IMR-90 (cell line): ENCODE results near the gene BRME1. TPM values are rescaled to one million over a fixed set of nuclear protein-coding genes. Genes with fewer than 3 reads are reported as not detected.
A peak's percentile ranks its signal among the peaks of the same experiment; 100 is the strongest.

Experiments
- ATAC-seq: fragments of 200-7000 bp; cut with Tn5 transposase; 2 replicates; pipeline ENCODE4 v1.9.1; 2020; ENCODE audit warnings: low read depth, mild to moderate bottlenecking, moderate library complexity
- BruUV-seq: library from RNA; stranded (reverse); fragments of 400-500 nt; replicated peaks from 2 replicates; lab custom pipeline; 2021; lab: Mats Ljungman, UMichigan
- CTCF ChIA-PET: fragments of 300-600 bp; formaldehyde crosslinking; extraction: SDS; loops from one replicate; lab custom pipeline; 2021; ENCODE audit warnings: antibody characterized with exemption; lab: Yijun Ruan, JAX
- POLR2A ChIA-PET: fragments of 300-600 bp; sonication (Branson Sonifier 250); formaldehyde crosslinking; loops from one replicate; lab custom pipeline; 2022; ENCODE audit warnings: antibody characterized with exemption; ENCODE audit not compliant: unreplicated experiment; lab: Charles Lee
- DNase-seq: peaks from one replicate; pipeline ENCODE4 v3.0.0; 2013
- H2AFZ ChIP-seq: replicated peaks from 2 replicates; pipeline ENCODE3; 2013; ENCODE audit warnings: low read length, mild to moderate bottlenecking; ENCODE audit not compliant: poor library complexity
- H2AK5ac ChIP-seq: 2 replicates; pipeline ENCODE4 v1.6.1; 2013; ENCODE audit warnings: low read depth, low read length, inconsistent platforms
- H2AK9ac ChIP-seq: replicated peaks from 2 replicates; pipeline ENCODE3; 2013; ENCODE audit warnings: mild to moderate bottlenecking, low read depth, low read length, moderate library complexity; ENCODE audit not compliant: poor library complexity
- H2BK120ac ChIP-seq: 2 replicates; pipeline ENCODE4 v1.6.1; 2013; ENCODE audit warnings: low read depth, low read length, inconsistent platforms
- H2BK15ac ChIP-seq: 3 replicates; pipeline ENCODE4 v1.6.1; 2013; ENCODE audit warnings: low read depth, low read length, inconsistent platforms
- H2BK20ac ChIP-seq: 2 replicates; pipeline ENCODE4 v1.6.1; 2013; ENCODE audit warnings: low read depth, mild to moderate bottlenecking, inconsistent platforms, low read length, moderate library complexity
- H2BK5ac ChIP-seq: 2 replicates; pipeline ENCODE4 v1.6.1; 2013; ENCODE audit warnings: mild to moderate bottlenecking, low read depth, low read length, inconsistent platforms; ENCODE audit not compliant: poor library complexity, severe bottlenecking
- H3K14ac ChIP-seq: replicated peaks from 2 replicates; pipeline ENCODE4 v1.6.1; 2013; ENCODE audit warnings: low read depth, low read length, inconsistent platforms
- H3K18ac ChIP-seq: 2 replicates; pipeline ENCODE4 v1.6.1; 2013; ENCODE audit warnings: low read depth, low read length, control low read depth
- H3K23ac ChIP-seq: 2 replicates; pipeline ENCODE4 v1.6.1; 2013; ENCODE audit warnings: low read depth, low read length, inconsistent platforms
- H3K27ac ChIP-seq: 2 replicates; pipeline ENCODE4 v1.5.1; 2013; ENCODE audit warnings: mild to moderate bottlenecking, control low read depth, low read length; ENCODE audit not compliant: insufficient read depth
- H3K27me3 ChIP-seq: 2 replicates; pipeline ENCODE4 v1.6.1; 2013; ENCODE audit warnings: low read length; ENCODE audit not compliant: control insufficient read depth, insufficient read depth
- H3K36me3 ChIP-seq: 2 replicates; pipeline ENCODE4 v1.6.1; 2013; ENCODE audit warnings: low read length, mixed read lengths; ENCODE audit not compliant: control insufficient read depth, insufficient read depth
- H3K4ac ChIP-seq: 2 replicates; pipeline ENCODE4 v1.6.1; 2013; ENCODE audit warnings: low read depth, low read length, inconsistent platforms
- H3K4me1 ChIP-seq: 2 replicates; pipeline ENCODE4 v1.6.1; 2013; ENCODE audit warnings: low read length, mixed read lengths; ENCODE audit not compliant: control insufficient read depth, insufficient read depth
- H3K4me2 ChIP-seq: 2 replicates; pipeline ENCODE4 v1.6.1; 2013; ENCODE audit warnings: low read depth, mild to moderate bottlenecking, control low read depth, low read length, moderate library complexity
- H3K4me3 ChIP-seq: 2 replicates; pipeline ENCODE4 v1.5.1; 2013; ENCODE audit warnings: low read depth, mild to moderate bottlenecking, control low read depth, low read length, moderate library complexity; ENCODE audit not compliant: insufficient read depth
- H3K56ac ChIP-seq: 2 replicates; pipeline ENCODE4 v1.6.1; 2013; ENCODE audit warnings: low read length, inconsistent platforms; ENCODE audit not compliant: insufficient read depth; ENCODE audit errors: extremely low read depth
- H3K79me1 ChIP-seq, 2 experiments: 2 replicates each; pipeline ENCODE4 v1.6.1; 2013; ENCODE audit warnings: low read length in 2 of 2, inconsistent platforms in 1 of 2, low read depth in 1 of 2
- H3K9ac ChIP-seq: 2 replicates; pipeline ENCODE4 v1.6.1; 2013; ENCODE audit warnings: low read depth, low read length, control low read depth
- H3K9me1 ChIP-seq: 2 replicates; pipeline ENCODE4 v1.6.1; 2013; ENCODE audit warnings: low read length, inconsistent platforms; ENCODE audit not compliant: insufficient read depth
- H3K9me3 ChIP-seq: 2 replicates; pipeline ENCODE4 v1.6.1; 2013; ENCODE audit warnings: low read length; ENCODE audit not compliant: control insufficient read depth, insufficient read depth
- H4K20me1 ChIP-seq: 2 replicates; pipeline ENCODE4 v1.6.1; 2013; ENCODE audit warnings: low read length, inconsistent platforms; ENCODE audit not compliant: insufficient read depth
- H4K5ac ChIP-seq: 2 replicates; pipeline ENCODE4 v1.6.1; 2013; ENCODE audit warnings: mild to moderate bottlenecking, low read depth, low read length, control low read depth
- H4K8ac ChIP-seq, 2 experiments: 2 replicates each; pipeline ENCODE4 v1.6.1; 2013; ENCODE audit warnings: low read depth in 2 of 2, low read length in 2 of 2, control low read depth in 1 of 2, inconsistent platforms in 1 of 2
- H4K91ac ChIP-seq: 2 replicates; pipeline ENCODE4 v1.6.1; 2013; ENCODE audit warnings: low read depth, low read length, inconsistent platforms; ENCODE audit not compliant: insufficient read depth
- CEBPB ChIP-seq: IDR thresholded peaks from 2 replicates; pipeline ENCODE4 v1.6.1; 2012; ENCODE audit warnings: low read depth, low read length, improper control_type of control experiment
- MAZ ChIP-seq: IDR thresholded peaks from 2 replicates; pipeline ENCODE4 v1.6.1; 2012; ENCODE audit warnings: low read depth, mild to moderate bottlenecking, low read length, improper control_type of control experiment, moderate library complexity, borderline replicate concordance
- MXI1 ChIP-seq: IDR thresholded peaks from 2 replicates; pipeline ENCODE4 v1.6.1; 2012; ENCODE audit warnings: low read depth, mild to moderate bottlenecking, low read length, moderate library complexity, borderline replicate concordance
- WGBS, 2 experiments: methylation state at CpG; one replicate each; pipeline versions ENCODE4 v1.1.5 to v1.1.7; 2013; ENCODE audit warnings: missing lambda C conversion rate in 2 of 2; ENCODE audit not compliant: insufficient read length in 1 of 2; ENCODE audit errors: extremely low coverage in 2 of 2; 5-methylcytosine and 5-hydroxymethylcytosine counted together
- dilution Hi-C: fragments of 300-500 bp; cut with HindIII; formaldehyde crosslinking; loops from one replicate; pipeline ENCODE4 v1.14.3; 2018; ENCODE audit warnings: low sequenced_read_pairs; ENCODE audit not compliant: unreplicated experiment
- in situ Hi-C: fragments of 300-500 bp; cut with MboI; formaldehyde crosslinking; loops from 3 replicates; pipeline ENCODE4 v1.14.3; 2019; ENCODE audit warnings: low sequenced_read_pairs, inconsistent platforms, mixed read lengths
- intact Hi-C: fragments of 100-400 bp; cut with micrococcal nuclease; formaldehyde crosslinking; loops from 2 replicates; pipeline ENCODE4 v1.10.0; 2022
- polyA plus RNA-seq, 3 experiments: library from polyadenylated mRNA; depleted of rRNA; stranded (reverse); fragments of >200 nt; gene quantifications; 2 replicates each; pipeline ENCODE4 v1.2.3, GENCODE V29; 2012; ENCODE audit warnings: low replicate concordance in 1 of 3
- total RNA-seq: library from RNA; depleted of rRNA; stranded (reverse); fragments of >200 nt; gene quantifications from 2 replicates; pipeline ENCODE4 v1.2.3, GENCODE V29; 2012

BRME1 gene
- total and polyA plus RNA-seq, 2 of the 4 experiments (the other 2 are of a cell fraction) = 0.18 to 0.38 TPM

GRCh38 chr19:13938301-13939064, 32.6 kb upstream of the BRME1 start, which contains the start of gene PODNL1:
PODNL1 (minus strand) TSS chr19:13938417; CDS start chr19:13938181, 236 bp downstream.
- H3K4me2 ChIP-seq = peak within 1 kb of the TSS; percentile 83
- no TSS peak for BruUV-seq
- peak within 1 kb of the TSS; percentile 79 for H2BK120ac ChIP-seq
- peak within 1 kb of the TSS; percentile 61 for H3K4ac ChIP-seq
- H3K9ac ChIP-seq = peak within 1 kb of the TSS; percentile 24
- peaks cover 5% of the 10 kb centered on the region for H3K9me1 ChIP-seq
- H3K27ac ChIP-seq = peak within 1 kb of the TSS; percentile 47
- no peak within 1 kb of the TSS for H3K56ac ChIP-seq
- in situ Hi-C loops = no loop called here
- peak within 1 kb of the TSS; percentile 97 for H2BK15ac ChIP-seq
- no peaks in the 10 kb centered on the region for H3K9me3 ChIP-seq
- WGBS, 2 experiments = no CpG with 5 or more reads among the region's 21 CpGs
- POLR2A ChIA-PET = interaction anchor here (0.8 kb wide), 2 partner anchors 10 to 15 kb away, joined by 3 to 11 read pairs; no protein-coding TSS in a partner anchor
- H3K79me1 ChIP-seq = peaks cover 0 to 4% of the 10 kb centered on the region in 2 experiments; a peak in 1 of 4 replicates
- peak within 1 kb of the TSS; percentile 86 for H2AFZ ChIP-seq
- H4K20me1 ChIP-seq = no peaks in the 10 kb centered on the region
- peak within 1 kb of the TSS; percentile 32 for H3K18ac ChIP-seq
- H2AK5ac ChIP-seq = peak within 1 kb of the TSS; percentile 83
- no peaks in the 10 kb centered on the region for H3K27me3 ChIP-seq
- H3K4me3 ChIP-seq = peak within 1 kb of the TSS; percentile 51
- H3K23ac ChIP-seq = peak within 1 kb of the TSS; percentile 71
- CTCF ChIA-PET = interaction anchor here (0.7 to 2.7 kb wide), 3 partner anchors 14 to 57 kb away, joined by 3 to 8 read pairs (median 3); partner anchors contain the start of gene DCAF15
- H2BK5ac ChIP-seq = peak within 1 kb of the TSS; percentile 2
- peak within 1 kb of the TSS; percentile 72 for H4K91ac ChIP-seq
- TF ChIP-seq MAZ (peak; percentile 52; the same call in 1 of the 2 replicates), CEBPB (peak; percentile 61), MXI1 (no peak)
- DNase-seq = peak; percentile 53
- dilution Hi-C loops = no loop called here
- intact Hi-C loops = no loop called here
- peaks cover 7% of the 10 kb centered on the region for H3K4me1 ChIP-seq
- peak; percentile 91 for ATAC-seq
- peak within 1 kb of the TSS; percentile 32 to 43; a peak in 3 of 4 replicates for H4K8ac ChIP-seq
- H3K36me3 ChIP-seq = peaks cover 5% of the 10 kb centered on the region; the same call in 1 of the 2 replicates
- H2BK20ac ChIP-seq = peak within 1 kb of the TSS; percentile 61
- peak within 1 kb of the TSS; percentile 55 for H2AK9ac ChIP-seq
- peak within 1 kb of the TSS; percentile 70 for H4K5ac ChIP-seq
- H3K14ac ChIP-seq = peak within 1 kb of the TSS; percentile 59; the same call in 1 of the 2 replicates
